ENCODE measurements around the gene KCNA1. TPM values are rescaled to one million over a fixed set of nuclear protein-coding genes. Genes with fewer than 3 reads are reported as not detected.

Gene KCNA1
- total RNA-seq, 1 donor from 2014 or later: not detected

DNA sequence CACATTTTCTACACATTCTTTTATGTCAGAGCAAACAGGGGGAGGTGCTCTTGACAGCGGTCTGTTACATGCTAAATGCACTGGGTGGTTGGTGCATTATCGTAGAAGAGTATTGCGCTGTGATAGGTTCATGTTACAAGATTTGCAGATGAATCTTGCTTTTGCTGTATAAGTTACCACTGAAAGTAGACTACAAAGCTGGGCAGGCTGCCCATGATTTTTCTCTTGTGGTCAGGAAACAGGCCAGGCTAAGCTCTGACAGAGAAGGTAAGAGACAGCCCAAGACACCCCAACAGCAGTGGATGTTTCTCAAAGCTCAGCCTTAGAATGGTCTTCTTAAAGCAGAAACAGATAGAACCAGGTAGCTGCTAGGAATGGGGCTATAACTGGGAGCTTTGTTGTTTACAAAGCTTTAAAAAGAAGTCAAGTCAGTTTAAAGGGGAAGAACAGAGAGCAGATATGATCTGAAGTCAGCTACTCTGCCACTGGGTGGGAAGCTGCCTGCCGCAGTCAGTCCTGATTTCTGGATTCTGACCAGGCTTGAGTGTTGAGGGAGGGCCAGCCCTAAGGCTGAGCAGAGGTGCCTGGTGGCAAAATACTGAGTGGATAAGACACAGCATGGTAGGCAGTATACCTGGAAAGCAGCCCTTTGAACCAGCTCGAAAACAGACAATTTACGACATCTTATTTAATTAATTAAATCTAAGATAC is 9.4 kb downstream of the KCNA1 start:
- Mint-ChIP-seq H3K4me3 (no peak overlapping the region), H3K27ac (no peak overlapping the region), H3K27me3 (ENCODE audit: insufficient read depth) (peaks cover 41% of the 10 kb centered on the region), H3K36me3 (ENCODE audit: low read depth) (no peaks in the 10 kb centered on the region), H3K4me1 (ENCODE audit: low read depth) (no peaks in the 10 kb centered on the region), H3K9me3 (no peaks in the 10 kb centered on the region)
- no peak for DNase-seq (ENCODE audit: low spot score)
- intact Hi-C loops (cut with micrococcal nuclease): no loop called here

DNA sequence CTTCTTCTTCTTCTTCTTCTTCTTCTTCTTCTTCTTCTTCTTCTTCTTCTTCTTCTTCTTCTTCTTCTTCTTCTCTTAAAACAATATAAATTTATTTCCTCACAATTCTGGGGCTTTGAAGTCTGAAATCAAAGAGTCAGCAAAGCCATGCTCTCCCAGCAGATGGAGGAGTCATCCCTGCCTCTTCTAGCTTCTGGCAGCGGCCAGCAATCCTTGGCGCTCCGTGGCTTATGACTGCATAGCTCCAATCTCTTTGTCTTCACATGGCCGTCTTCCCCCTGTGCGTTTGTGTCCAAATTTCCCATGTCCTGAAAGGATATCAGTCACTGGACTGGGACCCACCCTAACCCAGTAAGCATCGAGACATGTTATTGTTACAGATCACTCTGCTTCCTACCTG is 22.9 kb downstream of the KCNA1 start:
- Mint-ChIP-seq H3K27me3 (ENCODE audit: insufficient read depth) (peaks cover 19% of the 10 kb centered on the region), H3K9me3 (no peaks in the 10 kb centered on the region), H3K4me1 (ENCODE audit: low read depth) (no peaks in the 10 kb centered on the region), H3K36me3 (ENCODE audit: low read depth) (no peaks in the 10 kb centered on the region), H3K4me3 (no peak overlapping the region), H3K27ac (no peak overlapping the region)
- intact Hi-C loops (cut with micrococcal nuclease): no loop called here
- DNase-seq (ENCODE audit: low spot score): no peak

DNA sequence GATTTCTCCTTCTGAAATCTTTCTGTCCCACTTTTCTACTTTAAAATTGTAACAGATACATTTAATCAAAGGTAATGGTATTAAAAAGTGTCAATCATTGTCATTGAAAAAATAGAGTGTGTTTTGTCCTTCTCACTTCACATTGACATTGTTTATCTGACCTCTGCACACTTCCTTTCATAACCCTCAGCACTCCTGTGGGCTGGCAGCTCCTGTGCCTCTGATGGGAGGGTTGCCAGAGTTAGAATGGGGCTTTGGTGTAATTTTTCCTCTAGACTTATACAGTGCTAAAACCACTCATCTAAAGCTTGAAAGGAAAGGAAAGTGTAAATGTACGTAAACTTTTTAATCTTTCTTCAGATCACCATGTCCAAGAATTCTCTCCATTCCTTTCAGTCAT is 23.7 kb downstream of the KCNA1 start:
- Mint-ChIP-seq H3K27ac (no peak overlapping the region), H3K27me3 (ENCODE audit: insufficient read depth) (peaks cover 15% of the 10 kb centered on the region), H3K4me1 (ENCODE audit: low read depth) (no peaks in the 10 kb centered on the region), H3K4me3 (no peak overlapping the region), H3K9me3 (no peaks in the 10 kb centered on the region), H3K36me3 (ENCODE audit: low read depth) (no peaks in the 10 kb centered on the region)
- no peak for DNase-seq (ENCODE audit: low spot score)
- intact Hi-C loops (cut with micrococcal nuclease): no loop called here

DNA sequence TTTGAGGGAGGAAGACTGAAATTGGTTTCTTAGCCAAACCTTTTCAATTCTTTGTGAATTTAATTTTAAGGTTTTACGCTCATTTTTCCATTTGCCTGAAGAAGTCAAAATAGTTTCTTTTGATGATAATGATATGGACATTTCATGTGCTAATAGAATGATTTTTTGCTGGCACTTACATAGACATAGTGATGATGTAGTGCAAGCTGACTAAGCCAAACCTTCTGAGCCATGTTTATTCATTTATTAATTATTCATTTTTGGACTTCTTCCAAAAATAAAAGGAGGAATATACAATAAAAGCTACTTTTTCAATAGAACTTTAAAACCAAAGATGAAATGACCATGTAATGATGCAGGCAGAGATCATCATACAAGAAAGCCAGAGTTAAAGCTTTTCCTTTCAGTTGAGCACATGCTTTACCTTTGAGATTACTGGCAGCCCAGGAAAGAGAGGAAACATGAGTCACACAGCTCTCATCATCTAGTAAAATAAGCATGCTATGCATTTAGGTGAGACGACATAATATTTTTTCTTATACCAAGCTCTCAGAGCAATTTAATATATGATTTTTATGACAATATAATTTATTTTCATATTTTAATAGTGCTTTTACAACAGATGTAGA is 24.8 kb downstream of the KCNA1 start:
- intact Hi-C loops (cut with micrococcal nuclease): no loop called here
- Mint-ChIP-seq H3K4me1 (ENCODE audit: low read depth) (no peaks in the 10 kb centered on the region), H3K36me3 (ENCODE audit: low read depth) (no peaks in the 10 kb centered on the region), H3K27ac (no peak overlapping the region), H3K4me3 (no peak overlapping the region), H3K9me3 (no peaks in the 10 kb centered on the region), H3K27me3 (ENCODE audit: insufficient read depth) (peaks cover 15% of the 10 kb centered on the region)
- DNase-seq (ENCODE audit: low spot score): no peak

DNA sequence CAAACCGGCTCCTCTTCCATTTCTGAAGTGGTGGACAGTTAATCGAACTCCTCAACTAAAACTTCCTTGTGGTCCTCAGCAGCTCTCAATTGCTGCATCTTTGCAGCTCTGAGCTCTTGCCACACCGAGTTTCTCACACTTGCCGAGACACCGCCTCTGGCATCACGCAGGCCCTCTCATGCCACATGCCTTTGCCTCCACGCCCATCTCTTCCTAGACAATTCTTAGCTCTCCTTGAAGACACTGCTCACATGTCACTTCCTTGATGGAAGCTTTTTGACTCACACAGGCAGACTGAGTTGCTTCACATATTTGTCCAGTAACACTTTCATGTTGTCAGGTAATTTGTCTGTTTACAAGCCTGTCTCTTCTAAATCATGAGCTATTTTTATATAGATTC is 29.2 kb downstream of the KCNA1 start:
- intact Hi-C loops (cut with micrococcal nuclease): no loop called here
- Mint-ChIP-seq H3K36me3 (ENCODE audit: low read depth) (no peaks in the 10 kb centered on the region), H3K9me3 (no peaks in the 10 kb centered on the region), H3K27me3 (ENCODE audit: insufficient read depth) (peaks cover 9% of the 10 kb centered on the region), H3K4me3 (no peak overlapping the region), H3K27ac (no peak overlapping the region), H3K4me1 (ENCODE audit: low read depth) (no peaks in the 10 kb centered on the region)
- DNase-seq (ENCODE audit: low spot score): no peak

DNA sequence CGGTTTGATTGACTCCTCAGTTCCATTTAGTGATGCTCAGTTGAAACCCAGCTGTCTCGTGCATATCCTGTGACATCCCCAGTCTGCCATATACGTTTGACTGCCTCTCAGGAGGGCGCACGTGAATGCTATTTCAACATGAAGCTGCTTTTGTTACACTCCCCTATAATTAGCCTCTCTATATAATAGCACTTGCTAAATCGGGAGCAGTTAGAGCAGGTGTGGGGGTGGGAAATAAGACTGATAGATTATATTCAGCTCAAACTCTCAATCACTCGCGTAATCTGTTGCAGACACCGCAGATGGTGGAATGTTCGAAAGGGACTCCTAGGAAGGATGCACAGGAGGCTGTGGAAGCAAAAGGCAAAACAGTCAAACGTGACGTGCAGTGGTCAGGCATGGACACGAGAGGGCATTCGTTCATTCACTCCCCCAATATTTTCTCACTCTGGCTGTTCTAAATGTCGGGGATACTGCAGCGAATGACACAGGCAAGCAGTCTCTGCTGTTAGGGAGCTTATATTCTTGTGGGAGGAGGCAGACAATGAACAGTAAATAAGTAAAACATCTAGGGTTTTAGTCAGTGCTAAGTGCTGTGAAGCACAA is 29.8 kb downstream of the KCNA1 start:
- Mint-ChIP-seq H3K4me3 (no peak overlapping the region), H3K36me3 (ENCODE audit: low read depth) (no peaks in the 10 kb centered on the region), H3K27ac (no peak overlapping the region), H3K9me3 (no peaks in the 10 kb centered on the region), H3K27me3 (ENCODE audit: insufficient read depth) (peaks cover 9% of the 10 kb centered on the region), H3K4me1 (ENCODE audit: low read depth) (no peaks in the 10 kb centered on the region)
- no peak for DNase-seq (ENCODE audit: low spot score)
- intact Hi-C loops (cut with micrococcal nuclease): no loop called here

DNA sequence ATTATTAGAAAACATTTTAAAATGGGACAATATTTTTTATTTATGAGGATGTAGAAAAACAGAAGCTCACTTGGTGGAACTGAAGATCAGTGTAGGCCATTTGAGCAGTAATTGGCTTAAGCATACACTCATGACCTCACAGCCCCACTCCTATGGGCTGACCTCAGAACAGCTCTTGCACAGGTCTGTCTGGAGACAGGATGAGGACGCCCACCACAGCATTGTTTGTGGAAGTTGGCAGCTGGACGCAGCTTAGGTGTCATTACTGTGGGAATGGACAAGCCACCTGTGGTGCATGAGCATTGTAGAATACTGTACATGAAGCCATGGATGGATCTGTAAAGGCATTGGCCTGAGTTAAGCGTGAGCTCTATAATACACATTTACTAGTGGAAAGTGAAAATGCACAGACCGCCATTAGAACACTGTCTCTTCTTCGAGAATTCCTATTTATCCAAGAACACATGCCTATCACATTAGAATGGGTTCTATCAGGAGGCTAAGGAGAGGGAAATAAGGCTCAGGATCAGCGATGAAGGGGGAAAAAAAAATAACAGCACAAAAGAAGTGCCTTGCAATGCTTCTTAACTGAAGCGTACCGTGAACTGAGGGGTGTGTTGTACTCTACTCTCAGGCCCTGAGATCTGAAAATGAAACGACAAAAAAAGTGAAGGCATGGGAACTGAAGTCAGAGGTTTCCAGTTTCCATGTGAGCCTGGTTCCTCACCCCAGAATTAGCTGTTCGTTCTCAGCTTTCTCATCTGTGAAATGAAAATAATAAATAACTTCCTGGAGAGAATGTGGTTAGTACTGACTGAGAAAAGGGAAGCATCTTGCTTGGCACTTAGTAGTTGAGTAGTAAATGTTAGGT is 33.6 kb downstream of the KCNA1 start:
- DNase-seq (ENCODE audit: low spot score): no peak
- intact Hi-C loops (cut with micrococcal nuclease): no loop called here
- Mint-ChIP-seq H3K36me3 (ENCODE audit: low read depth) (no peaks in the 10 kb centered on the region), H3K27ac (no peak overlapping the region), H3K9me3 (no peaks in the 10 kb centered on the region), H3K4me3 (no peak overlapping the region), H3K27me3 (ENCODE audit: insufficient read depth) (peaks cover 5% of the 10 kb centered on the region), H3K4me1 (ENCODE audit: low read depth) (no peaks in the 10 kb centered on the region)

DNA sequence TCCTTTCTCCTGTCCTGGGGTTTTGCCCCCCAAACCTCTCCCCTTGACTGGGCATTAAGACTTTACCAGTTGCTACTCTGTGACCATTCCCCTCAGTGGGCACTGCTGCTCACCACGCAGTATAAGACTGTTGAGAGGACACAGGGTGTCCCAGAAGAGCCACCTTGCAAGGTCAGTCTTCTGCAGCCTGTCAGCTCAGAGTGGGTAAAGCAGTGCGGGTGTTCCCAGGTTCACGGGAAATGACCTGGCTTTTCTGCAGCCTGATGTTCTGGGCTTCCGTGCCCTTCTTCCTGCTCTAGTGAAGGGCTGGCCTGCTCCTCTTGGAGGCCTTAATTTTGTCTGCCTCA is 34.2 kb downstream of the KCNA1 start:
- no peak overlapping the region for H3K27ac Mint-ChIP-seq
- intact Hi-C loops (cut with micrococcal nuclease): no loop called here
- no peaks in the 10 kb centered on the region for H3K4me1 Mint-ChIP-seq (ENCODE audit: low read depth)
- H3K4me3 Mint-ChIP-seq: no peak overlapping the region
- H3K27me3 Mint-ChIP-seq (ENCODE audit: insufficient read depth): peaks cover 5% of the 10 kb centered on the region
- H3K36me3 Mint-ChIP-seq (ENCODE audit: low read depth): no peaks in the 10 kb centered on the region
- no peaks in the 10 kb centered on the region for H3K9me3 Mint-ChIP-seq
- DNase-seq (ENCODE audit: low spot score): no peak

DNA sequence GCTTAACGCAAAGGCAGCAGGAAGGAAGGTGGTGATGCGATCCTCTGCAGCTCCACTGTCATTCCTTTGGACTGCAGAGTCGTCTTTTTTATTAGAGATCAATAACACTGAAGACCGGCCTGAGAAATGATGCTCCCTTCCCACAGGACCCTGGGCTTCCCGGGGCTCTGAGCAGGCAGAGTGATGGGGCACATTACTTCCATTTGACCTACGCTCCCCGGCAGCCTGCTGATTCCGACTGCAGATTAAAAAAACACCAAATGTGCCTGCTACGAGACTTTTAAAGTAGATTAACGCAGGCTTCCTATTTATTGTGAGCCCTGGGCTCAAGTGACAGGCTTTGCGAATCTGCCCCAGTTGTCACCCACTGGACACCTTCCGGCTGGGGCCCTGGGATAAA is 37.5 kb downstream of the KCNA1 start:
- Mint-ChIP-seq H3K4me3 (no peak overlapping the region), H3K4me1 (ENCODE audit: low read depth) (no peaks in the 10 kb centered on the region), H3K36me3 (ENCODE audit: low read depth) (no peaks in the 10 kb centered on the region), H3K9me3 (no peaks in the 10 kb centered on the region), H3K27ac (no peak overlapping the region), H3K27me3 (ENCODE audit: insufficient read depth) (peaks cover 11% of the 10 kb centered on the region)
- no peak for DNase-seq (ENCODE audit: low spot score)
- intact Hi-C loops (cut with micrococcal nuclease): no loop called here

DNA sequence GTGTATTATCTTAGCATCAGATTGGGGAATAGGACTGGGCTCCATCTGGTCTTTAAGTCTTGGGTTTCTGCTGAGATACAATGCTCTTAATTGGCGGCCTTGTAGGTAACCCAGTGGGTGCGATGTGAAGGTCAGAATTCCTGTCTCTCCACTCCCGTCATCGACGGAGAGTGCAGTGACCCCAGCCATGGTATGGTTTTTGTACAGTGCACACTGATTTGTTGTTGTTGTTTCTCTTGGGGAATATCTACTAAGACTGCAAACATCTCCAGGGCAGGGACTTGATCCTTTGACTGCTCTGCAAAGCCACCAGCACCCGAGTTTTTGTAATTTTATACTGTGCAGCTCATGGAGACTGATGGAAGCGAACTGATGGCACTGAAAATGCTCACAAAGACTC is 41.4 kb downstream of the KCNA1 start:
- H3K27me3 Mint-ChIP-seq (ENCODE audit: insufficient read depth): peaks cover 19% of the 10 kb centered on the region
- intact Hi-C loops (cut with micrococcal nuclease): no loop called here
- H3K4me1 Mint-ChIP-seq (ENCODE audit: low read depth): no peaks in the 10 kb centered on the region
- no peaks in the 10 kb centered on the region for H3K36me3 Mint-ChIP-seq (ENCODE audit: low read depth)
- H3K27ac Mint-ChIP-seq: no peak overlapping the region
- no peaks in the 10 kb centered on the region for H3K9me3 Mint-ChIP-seq
- no peak overlapping the region for H3K4me3 Mint-ChIP-seq
- DNase-seq (ENCODE audit: low spot score): no peak

DNA sequence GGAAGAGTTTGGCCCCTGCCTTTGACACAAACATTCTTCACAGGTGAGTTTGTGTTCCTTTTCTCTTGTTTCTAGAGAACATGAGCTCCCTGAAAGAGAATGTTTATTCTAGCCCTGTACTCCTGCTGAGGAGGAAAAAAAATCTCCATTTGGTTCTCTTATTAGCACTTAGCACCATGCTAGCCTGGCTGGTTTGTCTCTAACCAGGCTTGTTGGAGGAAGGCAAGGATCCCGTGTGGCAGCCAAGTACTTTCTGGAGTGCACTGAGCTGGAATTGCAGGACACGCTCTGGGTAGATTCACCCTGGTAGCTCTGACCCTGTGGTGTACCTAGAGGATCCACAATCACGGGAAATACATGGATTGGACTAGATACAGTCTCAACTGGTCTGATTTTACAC is 41.9 kb downstream of the KCNA1 start:
- Mint-ChIP-seq H3K27me3 (ENCODE audit: insufficient read depth) (peaks cover 19% of the 10 kb centered on the region), H3K27ac (no peak overlapping the region), H3K4me1 (ENCODE audit: low read depth) (no peaks in the 10 kb centered on the region), H3K9me3 (no peaks in the 10 kb centered on the region), H3K4me3 (no peak overlapping the region), H3K36me3 (ENCODE audit: low read depth) (no peaks in the 10 kb centered on the region)
- no peak for DNase-seq (ENCODE audit: low spot score)
- intact Hi-C loops (cut with micrococcal nuclease): no loop called here

DNA sequence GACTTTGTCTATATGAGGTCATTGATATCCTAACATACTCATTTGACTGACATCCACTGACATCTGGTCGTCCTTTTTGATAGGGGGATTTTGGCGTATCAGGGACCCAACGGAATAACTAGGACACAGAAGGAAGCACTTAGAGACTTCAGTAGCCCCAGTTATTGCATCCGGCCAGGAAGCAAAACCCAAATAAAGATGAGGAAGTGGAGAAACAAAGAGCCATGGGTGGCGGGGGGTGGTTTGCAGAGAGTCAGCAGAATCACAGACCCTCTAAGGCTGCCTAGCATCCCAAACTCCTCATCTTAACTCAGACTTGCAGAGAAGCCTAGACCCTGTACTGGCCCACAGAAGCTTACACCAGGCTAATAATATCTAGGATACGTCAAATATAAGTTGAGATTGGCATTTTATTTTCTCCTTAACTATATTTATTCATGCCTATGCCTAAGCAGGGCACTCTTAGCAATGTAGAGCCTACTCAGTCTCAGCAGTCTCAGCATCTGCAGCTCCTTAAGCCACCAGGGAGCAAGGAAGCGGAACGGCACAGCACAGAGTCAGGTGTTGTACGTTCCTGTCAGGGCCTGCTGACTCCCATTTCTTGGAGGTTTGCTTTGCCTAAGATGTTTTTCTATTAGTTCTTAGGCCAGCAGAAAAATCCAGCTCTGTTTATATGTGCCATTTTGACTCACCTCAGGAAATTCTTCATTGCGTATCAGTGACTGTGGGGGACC is 45.1 kb downstream of the KCNA1 start:
- H3K4me1 Mint-ChIP-seq (ENCODE audit: low read depth): no peaks in the 10 kb centered on the region
- no peak overlapping the region for H3K4me3 Mint-ChIP-seq
- no peaks in the 10 kb centered on the region for H3K36me3 Mint-ChIP-seq (ENCODE audit: low read depth)
- H3K9me3 Mint-ChIP-seq: no peaks in the 10 kb centered on the region
- intact Hi-C loops (cut with micrococcal nuclease): no loop called here
- H3K27me3 Mint-ChIP-seq (ENCODE audit: insufficient read depth): peaks cover 14% of the 10 kb centered on the region
- no peak for DNase-seq (ENCODE audit: low spot score)
- H3K27ac Mint-ChIP-seq: no peak overlapping the region
